Stimulated activated CD8-positive, alpha-beta memory T cell treated with anti-CD3 and anti-CD28 coated beads, Interleukin-2, amount 100 ng/mL, for 1 hour (primary cell): Measurements from ENCODE around the gene FGGY.
"Not testable (repeated sequence)": the region's sequence is repeated elsewhere in the genome, so short reads cannot be mapped to it uniquely, and the experiment has no call there.

Experiments used
- DNase-seq, 2 donors: peaks; one replicate each; pipeline ENCODE4 v3.0.0-alpha.2; 2020; ENCODE audit warnings: low read depth in 2 of 2

FGGY gene

DNA sequence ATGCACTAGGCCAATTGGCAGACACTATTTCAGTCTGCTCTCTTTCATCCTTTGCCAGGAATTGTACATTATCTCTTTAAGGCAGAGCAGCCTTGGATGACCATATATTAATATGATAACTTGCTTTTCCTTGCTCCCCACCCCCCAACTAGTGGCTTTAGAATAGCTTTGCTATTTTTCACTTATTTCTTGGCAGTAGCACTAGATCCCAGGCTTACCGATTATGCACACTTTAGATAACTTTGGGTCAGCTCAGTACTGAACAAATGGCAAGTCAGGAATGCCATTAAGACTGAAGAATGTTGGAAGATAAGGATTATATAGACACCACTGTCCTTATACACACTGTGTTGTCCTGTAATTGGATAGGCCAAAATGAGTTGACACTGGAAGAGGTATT lies 146.4 kb downstream of the FGGY start:
- no peak for DNase-seq

DNA sequence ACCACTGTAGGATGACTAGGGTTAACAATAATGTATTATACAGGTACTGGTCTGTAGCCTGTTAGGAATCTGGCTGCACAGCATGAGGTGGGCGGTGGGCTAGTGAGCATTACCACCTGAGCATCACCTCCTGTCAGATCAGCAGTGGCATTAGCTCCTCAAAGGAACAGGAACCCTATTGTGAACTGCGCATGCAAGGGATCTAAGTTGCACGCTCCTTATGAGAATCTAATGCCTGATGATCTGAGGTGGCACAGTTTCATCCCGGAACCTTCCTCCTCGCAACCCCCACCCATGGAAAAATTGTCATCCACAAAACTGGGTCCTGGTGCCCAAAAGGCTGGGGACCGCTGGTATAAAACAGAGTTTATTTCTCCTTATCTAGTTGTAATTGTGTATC lies 147.6 kb downstream of the FGGY start:
- no peak for DNase-seq

DNA sequence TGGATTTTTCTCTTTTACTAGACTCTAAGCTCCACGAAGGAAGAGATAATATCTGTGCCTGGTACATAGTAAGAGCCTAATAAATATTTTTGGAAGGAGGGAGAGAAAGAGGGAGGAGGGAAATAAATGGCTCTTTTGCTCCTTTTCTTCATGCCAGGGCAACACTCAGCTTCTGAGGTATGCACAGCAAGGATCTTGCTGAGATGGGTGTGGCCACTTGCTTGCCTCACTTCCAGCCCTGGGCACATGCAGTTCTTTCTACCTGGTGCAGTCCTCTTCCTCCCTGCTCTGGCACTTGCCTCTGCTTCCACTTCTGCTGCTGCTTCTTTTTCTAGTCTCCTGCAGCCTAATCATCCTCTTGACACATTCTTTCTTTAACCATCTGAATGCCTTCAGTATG lies 148.1 kb downstream of the FGGY start:
- DNase-seq: no peak

DNA sequence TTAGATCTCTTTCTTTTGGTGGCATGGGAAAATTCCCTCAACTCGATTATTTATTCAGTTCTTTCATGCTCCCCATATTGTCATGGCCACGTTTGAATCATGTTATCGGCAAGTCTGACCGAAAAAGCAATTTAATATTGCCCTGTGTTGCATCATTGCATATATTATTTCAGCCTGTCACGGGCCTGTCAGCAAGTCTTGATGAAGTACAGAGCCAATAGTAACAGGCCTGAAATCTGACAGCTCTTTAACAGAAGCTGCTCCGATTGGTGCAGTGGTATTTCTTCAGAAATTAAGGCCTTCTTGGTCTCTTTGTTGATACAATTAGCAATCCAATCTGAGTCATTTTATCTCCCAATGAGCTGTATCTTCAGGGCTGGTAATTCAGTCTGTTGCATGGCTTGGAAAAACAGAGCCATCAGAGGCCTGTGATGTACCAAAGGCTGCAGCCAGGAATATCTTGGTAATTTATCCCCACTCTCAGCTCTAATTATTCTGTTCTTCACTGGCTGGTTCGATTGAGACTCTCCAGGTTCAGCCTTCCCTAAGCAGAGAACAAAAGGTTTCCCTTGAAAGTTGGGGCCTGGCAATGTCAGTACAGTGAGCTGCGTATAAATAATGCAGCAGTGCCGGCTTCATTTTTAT lies 149.5 kb downstream of the FGGY start:
- no peak for DNase-seq

DNA sequence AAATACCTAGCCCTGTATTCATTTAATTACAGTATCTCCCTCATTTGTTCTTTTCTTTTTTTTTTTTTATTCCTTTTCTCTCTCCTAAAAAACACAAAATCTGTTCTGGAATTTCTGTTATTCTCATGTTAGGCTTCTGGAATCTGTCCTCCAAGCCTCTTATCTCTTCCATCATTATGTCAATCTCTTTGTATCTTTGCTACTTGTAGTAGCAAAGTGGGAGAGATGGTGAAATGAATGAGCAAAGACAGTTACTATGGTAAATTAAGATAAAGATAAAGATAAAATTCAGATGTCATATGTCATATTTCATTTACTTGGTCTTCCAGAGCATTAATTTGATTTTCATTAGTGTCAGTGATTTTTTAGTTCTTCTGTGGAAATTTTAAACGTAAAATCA lies 155.1 kb downstream of the FGGY start:
- DNase-seq: no peak

DNA sequence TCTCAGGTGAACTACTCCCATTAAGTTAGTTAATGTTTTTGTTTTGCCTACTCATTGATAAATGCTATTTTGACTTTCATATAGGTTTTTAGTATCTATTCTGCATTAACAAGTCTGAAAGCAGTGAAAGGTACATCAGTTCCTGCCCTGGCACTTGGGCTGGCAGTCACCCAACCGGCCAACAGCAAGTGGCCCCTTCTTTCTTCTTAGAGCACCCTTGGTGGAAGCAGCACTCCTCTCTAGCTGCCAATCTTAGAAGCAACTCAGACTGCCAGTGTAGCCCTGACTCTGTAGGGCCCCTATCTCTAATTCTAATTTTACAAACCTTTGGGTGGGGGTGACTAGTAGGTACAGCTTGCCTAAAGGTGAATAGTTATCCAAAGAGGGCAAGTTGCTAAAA lies 155.7 kb downstream of the FGGY start:
- no peak for DNase-seq

DNA sequence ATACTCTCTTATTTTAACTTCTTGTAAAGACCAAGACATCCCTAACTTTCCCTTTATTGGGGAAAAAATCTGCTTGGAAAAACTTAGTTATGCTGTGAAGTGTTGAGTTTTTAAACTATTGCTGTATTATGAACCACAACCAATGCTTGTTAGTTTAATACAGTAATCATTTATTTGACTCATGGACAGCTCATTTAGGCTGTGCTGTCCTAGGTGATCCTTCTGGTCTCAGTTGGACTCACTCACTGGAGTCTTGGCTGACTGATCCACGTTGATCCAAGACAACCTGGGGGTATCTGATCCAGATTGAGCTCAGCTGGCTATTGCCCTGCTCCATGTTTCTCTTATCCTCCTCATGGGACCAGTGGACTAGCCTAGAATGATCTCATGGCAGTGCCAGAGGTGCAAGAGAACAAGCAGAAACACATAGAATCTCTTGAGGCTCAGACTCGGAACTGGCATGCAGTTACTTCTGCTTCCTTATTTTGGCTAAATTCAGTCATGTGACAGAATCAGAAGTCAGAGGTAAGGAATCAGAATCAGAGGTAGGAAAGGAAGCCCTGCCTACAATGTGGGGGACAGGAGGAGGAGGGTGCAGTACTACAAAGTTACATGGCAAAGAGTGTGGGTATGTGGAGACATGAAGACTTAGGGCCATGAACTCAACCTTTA lies 156.5 kb downstream of the FGGY start:
- no peak for DNase-seq

DNA sequence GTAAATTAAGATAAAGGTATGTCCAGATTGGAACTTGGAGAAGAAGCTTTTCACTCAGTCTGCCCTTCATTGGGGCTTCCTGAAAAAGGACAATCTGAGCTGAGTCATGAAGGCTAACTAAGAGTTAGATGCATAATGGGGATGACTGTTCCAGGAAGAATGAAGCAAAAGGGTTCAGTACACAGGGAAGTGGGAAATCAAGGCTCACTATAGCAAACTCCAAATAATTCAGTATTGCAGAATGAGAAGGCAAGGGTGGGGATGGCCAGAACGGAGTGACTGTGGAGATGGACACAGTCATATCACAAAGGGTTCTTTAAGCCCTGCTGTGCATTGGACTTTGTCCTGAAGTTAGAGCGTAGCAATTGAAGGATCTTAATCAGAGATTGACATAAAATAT lies 158.3 kb downstream of the FGGY start:
- no peak for DNase-seq

DNA sequence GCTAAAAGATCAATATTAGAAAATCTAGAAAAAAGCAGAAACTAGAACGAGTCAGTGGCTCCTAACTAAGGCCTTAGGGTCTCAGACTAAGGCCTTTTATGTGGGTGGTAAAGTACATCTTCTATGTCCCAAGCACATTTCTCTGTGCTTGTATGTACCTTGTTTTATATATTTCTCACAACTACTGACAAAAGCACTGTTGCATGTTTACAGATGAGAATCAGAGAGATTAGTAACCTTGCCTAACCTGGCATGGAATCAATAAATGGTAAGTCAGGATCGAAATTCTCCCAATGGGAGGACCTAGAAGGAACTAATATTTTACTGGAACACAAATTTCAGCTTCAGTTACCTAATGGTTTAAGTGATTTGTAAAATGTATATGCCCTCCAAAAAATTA lies 160.9 kb downstream of the FGGY start:
- no peak for DNase-seq

DNA sequence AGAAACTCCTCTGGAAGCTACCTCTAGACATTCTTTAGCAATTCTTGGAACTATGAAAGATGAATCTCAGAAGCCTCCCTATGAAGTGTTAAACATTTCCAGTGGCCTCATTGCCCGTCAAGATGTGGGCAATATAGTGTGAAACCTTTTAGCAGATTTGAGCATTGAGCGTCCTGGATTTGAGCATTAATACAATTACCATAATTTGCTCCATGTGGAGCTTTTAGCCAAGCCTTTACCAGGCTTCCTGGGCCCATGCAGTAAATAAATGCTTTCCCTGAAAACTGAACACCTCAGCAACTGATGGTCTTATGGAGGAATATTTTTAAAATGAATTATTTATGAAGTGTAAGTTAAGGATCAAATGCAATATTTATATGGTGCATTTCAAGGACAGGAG lies 162.0 kb downstream of the FGGY start:
- no peak for DNase-seq

DNA sequence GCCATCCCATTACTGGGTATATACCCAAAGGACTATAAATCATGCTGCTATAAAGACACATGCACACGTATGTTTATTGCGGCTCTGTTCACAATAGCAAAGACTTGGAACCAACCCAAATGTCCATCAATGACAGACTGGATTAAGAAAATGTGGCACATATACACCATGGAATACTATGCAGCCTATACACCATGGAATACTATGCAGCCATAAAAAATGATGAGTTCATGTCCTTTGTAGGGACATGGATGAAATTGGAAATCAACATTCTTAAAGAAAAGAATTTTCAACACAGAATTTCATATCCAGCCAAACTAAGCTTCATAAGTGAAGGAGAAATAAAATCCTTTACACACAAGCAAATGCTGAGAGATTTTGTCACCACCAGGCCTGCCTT lies 166.0 kb downstream of the FGGY start:
- DNase-seq: not testable (repeated sequence)

DNA sequence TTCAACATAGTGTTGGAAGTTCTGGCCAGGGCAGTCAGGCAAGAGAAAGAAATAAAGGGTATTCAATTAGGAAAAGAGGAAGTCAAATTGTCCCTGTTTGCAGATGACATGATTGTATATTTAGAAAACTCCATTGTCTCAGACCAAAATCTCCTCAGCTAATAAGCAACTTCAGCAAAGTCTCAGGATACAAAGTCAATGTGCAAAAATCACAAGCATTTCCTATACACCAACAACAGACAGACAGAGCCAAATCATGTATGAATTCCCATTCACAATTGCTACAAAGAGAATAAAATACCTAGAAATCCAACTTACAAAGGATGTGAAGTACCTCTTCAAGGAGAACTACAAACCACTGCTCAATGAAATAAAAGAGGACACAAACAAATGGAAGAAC lies 168.6 kb downstream of the FGGY start:
- not testable (repeated sequence) for DNase-seq

DNA sequence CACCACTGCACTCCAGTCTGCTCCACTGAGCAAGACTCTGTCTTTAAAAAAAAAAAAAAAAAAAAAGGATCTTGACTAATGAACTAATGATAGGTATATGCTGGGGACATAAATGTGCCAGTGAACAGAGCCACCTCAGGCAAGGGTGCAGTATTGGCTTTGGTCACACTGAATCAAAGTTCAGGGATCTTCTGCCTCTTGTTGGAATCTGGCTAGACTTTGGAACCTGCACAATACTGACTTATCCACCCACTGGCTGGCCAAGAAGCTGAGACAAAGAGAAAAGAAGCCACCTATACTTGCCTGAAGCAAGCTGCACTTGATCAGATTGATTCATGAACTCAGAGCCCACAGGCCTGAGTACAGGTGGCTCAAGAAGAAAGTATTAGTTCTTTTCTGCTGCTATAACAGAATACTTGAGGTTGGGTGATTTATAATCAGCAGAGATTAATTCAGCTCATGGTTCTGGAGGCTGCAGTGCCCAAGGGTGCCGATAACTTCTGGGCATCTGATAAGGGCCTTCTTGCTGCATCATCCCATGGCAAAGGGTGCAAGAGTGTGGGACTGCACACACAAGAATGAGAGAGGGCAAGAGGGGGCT lies 172.0 kb downstream of the FGGY start:
- no peak for DNase-seq

DNA sequence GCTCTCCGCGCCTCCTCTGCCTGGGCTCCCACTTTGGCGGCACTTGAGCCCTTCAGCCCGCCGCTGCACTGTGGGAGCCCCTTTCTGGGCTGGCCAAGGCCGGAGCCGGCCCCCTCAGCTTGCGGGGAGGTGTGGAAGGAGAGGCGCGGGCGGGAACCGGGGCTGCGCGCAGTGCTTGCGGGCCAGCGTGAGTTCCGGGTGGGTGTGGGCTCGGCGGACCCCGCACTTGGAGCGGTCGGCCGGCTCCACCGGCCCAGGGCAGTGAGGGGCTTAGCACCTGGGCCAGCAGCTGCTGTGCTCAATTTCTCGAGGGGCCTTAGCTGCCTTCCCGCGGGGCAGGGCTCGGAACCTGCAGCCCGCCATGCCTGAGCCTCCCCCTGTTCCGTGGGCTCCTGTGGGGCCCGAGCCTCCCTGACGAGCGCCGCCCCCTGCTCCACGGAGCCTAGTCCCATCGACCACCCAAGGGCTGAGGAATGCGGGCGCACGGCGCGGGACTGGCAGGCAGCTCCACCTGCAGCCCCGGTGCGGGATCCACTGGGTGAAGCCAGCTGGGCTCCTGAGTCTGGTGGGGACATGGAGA lies 175.2 kb downstream of the FGGY start:
- not testable (repeated sequence) for DNase-seq

DNA sequence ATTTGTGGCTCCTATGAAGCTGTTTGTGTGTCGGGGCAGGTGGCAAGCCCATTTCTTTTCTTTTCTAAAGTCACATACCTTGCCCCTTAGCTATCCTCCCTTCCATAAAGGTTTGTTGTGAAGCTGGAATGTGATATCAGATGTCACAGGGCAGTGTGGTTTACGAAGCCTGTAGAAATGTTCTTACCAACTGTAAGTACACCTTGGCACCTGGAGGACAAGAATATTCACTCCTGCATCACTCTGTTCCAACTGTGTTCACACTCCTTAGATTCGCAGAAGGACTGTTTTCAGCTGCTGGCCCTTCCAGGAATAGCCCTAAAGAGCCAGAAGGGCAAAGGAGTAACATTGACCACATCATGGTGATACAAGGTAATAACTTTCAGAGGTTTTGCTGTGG lies 176.9 kb downstream of the FGGY start:
- no peak for DNase-seq

DNA sequence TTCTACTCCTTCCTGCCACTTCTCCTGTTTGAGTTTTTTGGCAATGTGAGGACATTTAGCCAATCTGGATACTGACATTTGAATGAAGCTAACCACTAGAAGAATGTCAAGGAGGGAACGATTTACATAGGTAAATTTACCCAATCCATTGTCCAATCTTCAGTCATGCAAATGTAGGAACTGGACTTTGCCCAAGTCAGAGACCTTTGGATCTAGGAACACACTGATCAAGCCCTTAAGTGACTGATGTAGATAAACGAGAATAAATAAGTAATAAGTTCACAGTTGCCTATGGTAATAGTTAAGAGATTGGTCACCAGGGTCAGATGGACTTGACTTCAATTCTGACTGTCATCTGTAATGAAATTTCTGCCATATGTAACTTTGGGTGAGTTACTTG lies 177.6 kb downstream of the FGGY start:
- DNase-seq: no peak

DNA sequence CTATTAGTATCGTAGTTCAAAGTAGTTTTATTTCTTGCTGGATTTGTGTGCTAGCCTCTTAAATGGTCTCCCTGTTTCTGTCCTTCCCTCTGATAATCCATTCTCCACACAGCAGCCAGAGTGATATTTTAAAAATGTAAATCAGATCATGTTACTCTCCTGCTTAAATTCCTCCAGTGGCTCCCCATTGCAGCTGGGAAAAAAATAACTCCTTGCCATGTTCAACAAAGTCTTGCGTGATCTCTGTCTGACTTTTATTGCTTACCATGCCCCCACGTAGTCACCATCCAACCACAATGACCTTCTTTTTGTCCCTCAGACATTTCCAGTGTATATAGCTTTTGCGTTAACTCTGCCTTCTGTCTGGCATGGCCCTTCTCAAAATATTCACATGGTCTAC lies 178.8 kb downstream of the FGGY start:
- DNase-seq: no peak

DNA sequence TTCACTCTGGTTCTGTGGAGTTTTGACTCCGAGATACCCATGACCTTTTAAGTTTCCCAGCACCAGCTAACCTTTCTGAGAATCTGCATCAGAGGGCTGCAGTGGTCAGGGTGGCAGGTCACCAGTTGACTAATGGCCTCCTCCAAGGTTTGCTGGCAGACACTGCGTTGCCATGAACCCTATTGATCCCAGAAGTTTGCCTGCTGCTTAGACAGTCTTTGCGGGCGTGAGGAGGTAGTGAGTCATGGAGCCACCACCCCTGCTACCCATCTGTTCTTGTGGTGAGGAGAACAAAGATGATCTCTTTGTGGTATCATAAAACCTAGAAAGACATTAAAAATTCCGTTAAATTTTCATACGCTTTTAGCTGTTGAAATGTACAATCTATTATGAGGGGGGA lies 180.4 kb downstream of the FGGY start:
- DNase-seq: no peak

DNA sequence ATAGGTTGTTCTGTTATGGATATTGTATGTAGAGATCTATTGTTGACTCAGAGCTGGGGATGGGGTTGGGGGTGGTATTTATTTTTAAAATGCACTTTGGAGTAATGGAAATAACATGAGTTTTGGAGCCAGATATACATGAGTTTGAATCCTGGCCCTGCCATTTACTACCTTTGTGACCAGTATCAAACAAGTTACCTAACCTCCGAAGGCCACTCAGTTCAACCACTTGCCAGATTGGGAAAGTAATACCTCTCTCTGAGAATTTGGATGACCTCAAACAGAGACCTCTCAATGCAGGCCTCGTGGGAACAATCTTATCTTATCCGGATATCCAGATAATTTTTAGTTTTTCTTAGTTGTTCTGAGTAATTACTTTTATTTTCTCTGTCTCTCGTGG lies 181.0 kb downstream of the FGGY start:
- DNase-seq: no peak

DNA sequence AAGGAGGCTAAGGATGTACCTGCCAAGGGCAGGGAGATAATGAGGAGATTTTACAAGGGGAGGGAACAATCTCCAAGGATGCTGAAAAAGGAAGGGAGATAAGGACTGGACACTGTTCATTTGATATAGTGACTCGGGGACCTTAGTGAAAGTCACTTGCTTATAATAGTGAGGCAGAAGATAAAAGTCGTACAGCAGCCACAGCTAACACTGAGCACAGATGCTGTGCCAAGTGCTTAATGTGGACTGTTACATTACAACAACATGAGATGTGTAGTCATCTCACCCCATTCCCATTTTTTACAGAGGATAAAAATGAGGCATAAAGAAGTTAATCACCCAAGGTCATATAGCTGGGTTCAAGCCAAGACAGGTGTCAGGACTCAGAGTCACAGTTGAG lies 181.9 kb downstream of the FGGY start:
- no peak for DNase-seq

DNA sequence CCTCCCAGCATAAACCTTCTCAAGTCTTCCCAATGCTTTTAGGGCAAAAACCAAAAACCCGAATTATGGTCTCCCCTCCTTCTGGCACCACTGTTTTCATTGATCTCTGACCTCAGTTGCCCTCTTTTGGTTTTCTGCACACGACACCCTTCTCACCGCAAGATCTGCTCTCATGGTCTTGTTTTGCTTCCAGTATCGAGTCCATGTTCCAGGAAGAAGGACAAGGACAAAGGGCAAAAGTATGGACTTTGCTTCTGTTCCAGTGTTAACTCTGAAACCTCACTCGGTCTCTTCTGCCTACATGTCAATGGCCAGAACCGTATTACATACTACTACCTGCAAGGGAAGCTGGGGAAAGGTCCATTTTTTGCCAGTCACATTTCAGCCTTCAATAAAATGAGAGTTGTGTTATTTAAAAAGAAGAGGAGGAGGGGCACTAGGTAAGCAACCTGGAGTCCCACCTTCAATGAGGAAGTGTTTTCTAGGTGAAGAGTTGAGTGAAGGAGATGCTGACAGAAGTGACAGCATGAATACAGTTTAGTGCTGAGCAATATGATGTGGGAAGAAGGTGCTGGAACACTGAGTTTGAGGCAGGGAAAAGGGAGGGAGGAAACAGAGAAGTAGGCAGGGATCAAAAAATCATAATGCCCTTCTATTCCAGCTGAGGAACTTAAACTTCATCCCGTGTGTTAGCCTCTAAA lies 183.4 kb downstream of the FGGY start:
- no peak for DNase-seq

DNA sequence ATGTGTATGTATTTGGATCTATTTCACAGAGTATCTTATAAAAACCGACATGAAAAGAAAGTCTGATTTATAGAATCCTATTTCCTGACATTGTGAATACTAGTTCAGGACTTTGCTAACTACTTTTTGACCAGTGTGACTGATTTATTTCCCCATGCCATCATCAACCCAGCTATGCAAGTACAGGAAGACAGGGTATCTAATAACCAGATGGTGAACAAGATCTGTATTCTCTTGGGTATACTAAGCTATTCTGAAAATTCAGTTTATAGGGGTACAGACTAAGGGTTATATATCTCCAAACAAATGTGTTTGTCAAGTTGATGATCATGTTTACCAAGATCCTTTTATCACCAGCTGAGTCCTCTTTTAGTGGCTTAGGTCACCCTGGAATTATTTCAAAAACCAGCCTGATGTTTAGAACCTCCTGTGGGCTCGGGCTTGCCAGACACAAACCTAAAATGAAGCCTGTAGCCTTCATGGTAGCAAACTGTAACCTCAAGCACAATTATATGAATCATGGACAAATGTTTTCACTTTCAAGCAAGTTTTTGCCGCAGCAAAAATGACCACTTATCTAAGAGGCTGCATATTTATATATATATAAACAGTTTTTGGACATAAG lies 185.1 kb downstream of the FGGY start:
- no peak for DNase-seq
